MCF 10A (cell line): ENCODE results near the gene RAP1GAP. TPM values are rescaled to one million over a fixed set of nuclear protein-coding genes. Genes with fewer than 3 reads are reported as not detected.

Experiments
- BruUV-seq: library from RNA; stranded (reverse); fragments of 400-500 nt; replicated peaks from 2 replicates; lab custom pipeline; 2021; lab: Mats Ljungman, UMichigan
- CTCF ChIA-PET: fragments of 300-600 bp; sonication (Branson Sonifier 250); formaldehyde crosslinking; extraction: SDS; loops from one replicate; lab custom pipeline; 2021; ENCODE audit warnings: antibody characterized with exemption, inconsistent platforms; lab: Yijun Ruan, JAX
- POLR2A ChIA-PET: fragments of 300-600, 350-650 bp; sonication (Branson Sonifier 250); formaldehyde crosslinking; extraction: SDS; loops from one replicate; lab custom pipeline; 2020; ENCODE audit warnings: antibody characterized with exemption, inconsistent platforms; lab: Yijun Ruan, JAX
- DNase-seq: peaks from one replicate; pipeline ENCODE4 v3.0.0-alpha.2; 2018; ENCODE audit not compliant: unreplicated experiment
- H3K27ac Mint-ChIP-seq: one replicate; pipeline ENCODE4 v1.8.0; 2022; ENCODE audit warnings: mild to moderate bottlenecking, low read depth, mixed read lengths; ENCODE audit not compliant: unreplicated experiment
- H3K27me3 Mint-ChIP-seq: one replicate; pipeline ENCODE4 v1.8.0; 2022; ENCODE audit warnings: mixed read lengths; ENCODE audit not compliant: insufficient read depth, unreplicated experiment
- H3K36me3 Mint-ChIP-seq: one replicate; pipeline ENCODE4 v1.8.0; 2022; ENCODE audit warnings: mild to moderate bottlenecking, moderate library complexity, mixed read lengths; ENCODE audit not compliant: insufficient read depth, unreplicated experiment
- H3K4me1 Mint-ChIP-seq: one replicate; pipeline ENCODE4 v1.8.0; 2022; ENCODE audit warnings: mixed read lengths; ENCODE audit not compliant: insufficient read depth, unreplicated experiment
- H3K4me3 Mint-ChIP-seq: one replicate; pipeline ENCODE4 v1.8.0; 2022; ENCODE audit warnings: mild to moderate bottlenecking, moderate library complexity, mixed read lengths; ENCODE audit not compliant: unreplicated experiment
- H3K9me3 Mint-ChIP-seq: one replicate; pipeline ENCODE4 v1.8.0; 2022; ENCODE audit warnings: mixed read lengths; ENCODE audit not compliant: unreplicated experiment
- CTCF ChIP-seq: fragments of 200-600 bp; IDR thresholded peaks from one replicate; pipeline ENCODE4 v1.8.0; 2022; ENCODE audit warnings: antibody characterized with exemption, mild to moderate bottlenecking; ENCODE audit not compliant: unreplicated experiment
- intact Hi-C: fragments of 100-400 bp; cut with micrococcal nuclease; formaldehyde crosslinking; loops from 2 replicates; pipeline ENCODE4 v1.14.1; 2022
- total RNA-seq: library from RNA; stranded (reverse); gene quantifications from 2 replicates; pipeline ENCODE4 v1.2.3, GENCODE V29; 2022

The RAP1GAP gene
- total RNA-seq, 1 experiment from 2014 or later: not detected

- CTCF ChIA-PET: interaction anchor here (0.6 to 1.3 kb wide), 2 partner anchors 276 to 278 kb away, joined by 3 to 5 read pairs; no protein-coding TSS in a partner anchor
- intact Hi-C loops: no loop called here
Observed at GRCh38 chr1:21645550-21645949, 23.6 kb downstream of the RAP1GAP start.

DNA sequence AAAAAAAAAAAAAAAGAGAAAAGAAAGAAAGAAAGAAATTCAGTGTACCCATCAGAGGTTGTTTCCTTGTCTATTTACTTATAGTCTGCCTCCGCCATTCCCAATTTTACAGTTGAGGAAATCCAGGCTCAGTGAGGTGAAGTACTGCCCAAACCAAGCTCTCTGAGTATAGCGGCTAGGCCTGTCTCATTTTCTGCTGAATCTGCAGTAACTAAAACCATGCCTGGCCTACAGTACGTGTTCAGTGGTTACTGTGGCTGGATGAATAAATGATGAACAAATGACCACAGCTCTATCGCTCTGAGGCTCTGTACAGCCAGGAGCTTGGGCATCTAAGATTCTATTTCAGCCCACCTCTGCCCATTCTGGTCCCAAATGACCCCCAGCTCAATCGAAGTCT is 24.3 kb downstream of the RAP1GAP start:
- no peak for TF ChIP-seq CTCF
- Mint-ChIP-seq H3K36me3 (no peaks in the 10 kb centered on the region), H3K27ac (no peak overlapping the region), H3K27me3 (no peaks in the 10 kb centered on the region), H3K4me3 (no peak overlapping the region), H3K4me1 (peaks cover 4% of the 10 kb centered on the region), H3K9me3 (no peaks in the 10 kb centered on the region)
- intact Hi-C loops: no loop called here
- ChIA-PET CTCF (interaction anchor here (1.3 kb wide), 1 partner anchor 275 kb away, joined by 5 read pairs; no protein-coding TSS in a partner anchor), POLR2A (no interaction called here)
- no peak for DNase-seq
- no TSS peak for BruUV-seq

More at GRCh38 chr1:21645550-21645949, 23.6 kb downstream of the RAP1GAP start:
- H3K36me3 Mint-ChIP-seq: no peaks in the 10 kb centered on the region
- H3K9me3 Mint-ChIP-seq: no peaks in the 10 kb centered on the region
- no peak for TF ChIP-seq CTCF
- no peaks in the 10 kb centered on the region for H3K27me3 Mint-ChIP-seq
- BruUV-seq: no TSS peak
- no peaks in the 10 kb centered on the region for H3K4me1 Mint-ChIP-seq
- H3K27ac Mint-ChIP-seq: no peak overlapping the region
- no peak for DNase-seq
- POLR2A ChIA-PET: interaction anchor here (2.2 kb wide), 1 partner anchor 20 kb away, joined by 5 read pairs; no protein-coding TSS in a partner anchor
- no peak overlapping the region for H3K4me3 Mint-ChIP-seq

- Mint-ChIP-seq H3K27ac (no peak overlapping the region), H3K4me1 (peaks cover 10% of the 10 kb centered on the region), H3K36me3 (no peaks in the 10 kb centered on the region), H3K4me3 (no peak overlapping the region), H3K27me3 (no peaks in the 10 kb centered on the region), H3K9me3 (no peaks in the 10 kb centered on the region)
- CTCF ChIA-PET: interaction anchor here (1.0 to 1.3 kb wide), 2 partner anchors 14 to 274 kb away, joined by 3 to 5 read pairs; no protein-coding TSS in a partner anchor
- POLR2A ChIA-PET: no interaction called here
- no TSS peak for BruUV-seq
- intact Hi-C loops: no loop called here
- DNase-seq: no peak
- TF ChIP-seq CTCF: no peak
Observed at GRCh38 chr1:21644348-21644747, 24.8 kb downstream of the RAP1GAP start.

- no TSS peak for BruUV-seq
- H3K36me3 Mint-ChIP-seq: no peaks in the 10 kb centered on the region
- H3K4me3 Mint-ChIP-seq: no peak overlapping the region
- H3K27ac Mint-ChIP-seq: no peak overlapping the region
- no peaks in the 10 kb centered on the region for H3K27me3 Mint-ChIP-seq
- ChIA-PET POLR2A (no interaction called here), CTCF (interaction anchor here (1.0 kb wide), 1 partner anchor 15 kb away, joined by 3 read pairs; no protein-coding TSS in a partner anchor)
- TF ChIP-seq CTCF: no peak
- DNase-seq: no peak
- no peaks in the 10 kb centered on the region for H3K9me3 Mint-ChIP-seq
- H3K4me1 Mint-ChIP-seq: peaks cover 16% of the 10 kb centered on the region
- intact Hi-C loops: no loop called here
Observed at GRCh38 chr1:21643624-21644023, 25.5 kb downstream of the RAP1GAP start.
